Thoracic aorta (tissue), 2 donors: ENCODE data around the gene ST7. TPM values are rescaled to one million over a fixed set of nuclear protein-coding genes. Genes with fewer than 3 reads are reported as not detected.
"Not testable (repeated sequence)": the region's sequence is repeated elsewhere in the genome, so short reads cannot be mapped to it uniquely, and the experiment has no call there.

Source experiments
- ATAC-seq: fragments of 150-250 bp; one replicate; pipeline ENCODE4 v1.8.0; 2017; ENCODE audit warnings: low read depth; ENCODE audit not compliant: insufficient number of reproducible peaks, low FRiP score
- DNase-seq: peaks from one replicate; pipeline ENCODE4 v3.0.0-alpha.2; 2020; ENCODE audit warnings: low spot score
- H3K27ac ChIP-seq, 2 donors: fragments of 200-600 bp; sonication (generic); 1 replicate in 1 of 2; 2 replicates in 1 of 2; pipeline ENCODE4 v1.5.1; 2016; ENCODE audit warnings: mild to moderate bottlenecking in 2 of 2, moderate library complexity in 2 of 2
- H3K27me3 ChIP-seq: fragments of 200-600 bp; sonication (generic); replicated peaks from 2 replicates; pipeline ENCODE4 v1.6.0; 2016; ENCODE audit warnings: mild to moderate bottlenecking; ENCODE audit not compliant: insufficient read depth
- H3K36me3 ChIP-seq: fragments of 200-600 bp; sonication (generic); one replicate; pipeline ENCODE4 v1.5.1; 2016
- H3K4me1 ChIP-seq, 2 donors: fragments of 200-600 bp; sonication (generic); 1 replicate in 1 of 2; 2 replicates in 1 of 2; pipeline versions ENCODE4 v1.5.1 to v1.6.0; 2016; ENCODE audit warnings: low read depth in 2 of 2, mild to moderate bottlenecking in 1 of 2; ENCODE audit not compliant: control insufficient read depth in 1 of 2
- H3K4me3 ChIP-seq: fragments of 200-600 bp; sonication (generic); 2 replicates; pipeline ENCODE4 v1.5.1; 2016; ENCODE audit warnings: mild to moderate bottlenecking
- H3K9me3 ChIP-seq: fragments of 200-600 bp; sonication (generic); 2 replicates; pipeline ENCODE4 v1.5.1; 2016
- total RNA-seq, 2 donors: library from RNA; depleted of rRNA; stranded (reverse); fragments of >200 nt; gene quantifications; one replicate each; pipeline versions ENCODE4 v1.1.0 to v1.2.3, GENCODE V29; 2016
- TF ChIP-seq, protein P1 (sequence below): fragments of 200-600 bp; sonication (generic); IDR thresholded peaks from one replicate; pipeline ENCODE4 v1.5.1; 2019; ENCODE audit warnings: antibody characterized with exemption

Gene ST7
- total RNA-seq, 2 donors from 2014 or later, result 29.8 to 56.2 TPM

GRCh38 chr7:116955340-116955739 lies 2.0 kb downstream of the ST7 start:
- no peak for DNase-seq
- TF ChIP-seq, protein P1, sequence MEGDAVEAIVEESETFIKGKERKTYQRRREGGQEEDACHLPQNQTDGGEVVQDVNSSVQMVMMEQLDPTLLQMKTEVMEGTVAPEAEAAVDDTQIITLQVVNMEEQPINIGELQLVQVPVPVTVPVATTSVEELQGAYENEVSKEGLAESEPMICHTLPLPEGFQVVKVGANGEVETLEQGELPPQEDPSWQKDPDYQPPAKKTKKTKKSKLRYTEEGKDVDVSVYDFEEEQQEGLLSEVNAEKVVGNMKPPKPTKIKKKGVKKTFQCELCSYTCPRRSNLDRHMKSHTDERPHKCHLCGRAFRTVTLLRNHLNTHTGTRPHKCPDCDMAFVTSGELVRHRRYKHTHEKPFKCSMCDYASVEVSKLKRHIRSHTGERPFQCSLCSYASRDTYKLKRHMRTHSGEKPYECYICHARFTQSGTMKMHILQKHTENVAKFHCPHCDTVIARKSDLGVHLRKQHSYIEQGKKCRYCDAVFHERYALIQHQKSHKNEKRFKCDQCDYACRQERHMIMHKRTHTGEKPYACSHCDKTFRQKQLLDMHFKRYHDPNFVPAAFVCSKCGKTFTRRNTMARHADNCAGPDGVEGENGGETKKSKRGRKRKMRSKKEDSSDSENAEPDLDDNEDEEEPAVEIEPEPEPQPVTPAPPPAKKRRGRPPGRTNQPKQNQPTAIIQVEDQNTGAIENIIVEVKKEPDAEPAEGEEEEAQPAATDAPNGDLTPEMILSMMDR, result no peak
- Histone ChIP-seq H3K36me3 (no peaks in the 10 kb centered on the region), H3K4me1 (peaks cover 24 to 45% of the 10 kb centered on the region in 2 donors), H3K27ac (peak overlapping the region; percentile 99 to 100), H3K9me3 (no peaks in the 10 kb centered on the region), H3K27me3 (no peaks in the 10 kb centered on the region), H3K4me3 (peak overlapping the region; percentile 98)
- ATAC-seq, result no peak

- H3K27ac ChIP-seq, result peak overlapping the region; percentile 99 to 100
- no peaks in the 10 kb centered on the region for H3K27me3 ChIP-seq
- H3K4me3 ChIP-seq, result peak overlapping the region; percentile 98
- peaks cover 24 to 45% of the 10 kb centered on the region in 2 donors for H3K4me1 ChIP-seq
- no peaks in the 10 kb centered on the region for H3K9me3 ChIP-seq
- DNase-seq, result no peak
- no peak for ATAC-seq
- H3K36me3 ChIP-seq, result no peaks in the 10 kb centered on the region
- TF ChIP-seq, protein P1, result no peak
Measured at GRCh38 chr7:116955801-116956476, 2.6 kb downstream of the ST7 start.

DNA sequence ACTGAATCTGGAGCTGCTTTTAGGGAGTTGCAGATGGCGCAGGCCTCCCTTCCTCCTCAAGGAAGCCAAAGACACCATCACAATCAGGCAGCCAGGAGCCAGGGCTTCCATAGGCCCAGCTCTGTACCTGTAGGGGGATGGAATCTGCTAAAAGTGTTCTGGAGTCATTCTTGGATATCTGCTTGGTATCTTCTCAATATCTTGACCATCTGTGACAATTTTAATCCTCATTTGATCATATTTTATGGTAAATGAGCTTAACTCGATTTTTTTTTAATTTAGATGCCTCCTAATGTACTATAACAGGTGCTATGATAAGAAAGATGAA lies 3.1 kb downstream of the ST7 start:
- peak overlapping the region; percentile 98 for H3K4me3 ChIP-seq

DNA sequence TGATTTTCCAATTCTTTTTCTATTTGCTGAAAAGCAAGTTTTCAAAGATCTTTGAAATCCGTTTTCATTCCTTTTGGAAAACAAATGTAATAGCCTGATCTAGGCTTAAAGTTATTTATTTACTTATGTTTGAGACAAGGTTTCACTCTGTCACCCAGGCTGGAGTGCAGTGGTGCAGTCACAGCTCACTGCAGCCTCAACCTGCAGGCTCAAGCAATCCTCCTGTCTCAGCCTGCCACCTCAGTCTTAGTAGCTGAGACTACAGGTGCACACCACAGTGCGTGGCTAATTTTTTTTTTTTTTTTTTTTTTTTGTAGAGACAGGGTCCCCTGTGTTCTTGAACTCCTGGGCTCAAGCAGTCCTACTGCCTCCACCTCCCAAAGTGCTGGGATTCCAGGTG lies 4.6 kb downstream of the ST7 start:
- TF ChIP-seq, protein P1, result no peak
- no peaks in the 10 kb centered on the region for H3K9me3 ChIP-seq
- DNase-seq, result no peak

More for the DNA sequence above, 3.1 kb downstream of the ST7 start:
- DNase-seq (no peak), ATAC-seq (no peak)
- Histone ChIP-seq H3K27ac (peak overlapping the region; percentile 99 to 100), H3K9me3 (no peaks in the 10 kb centered on the region), H3K4me1 (peaks cover 24 to 45% of the 10 kb centered on the region in 2 donors), H3K27me3 (no peaks in the 10 kb centered on the region), H3K36me3 (no peaks in the 10 kb centered on the region)
- TF ChIP-seq, protein P1, result no peak

GRCh38 chr7:116961966-116962673 lies 8.8 kb downstream of the ST7 start:
- DNase-seq, H3K9me3 ChIP-seq, H3K27me3 ChIP-seq, H3K36me3 ChIP-seq, ATAC-seq, H3K4me3 ChIP-seq, H3K27ac ChIP-seq: not testable (repeated sequence)
- H3K4me1 ChIP-seq, result peaks cover 0 to 12% of the 10 kb centered on the region in 2 donors

More for the DNA sequence above, 4.6 kb downstream of the ST7 start:
- Histone ChIP-seq H3K27ac (no peak overlapping the region), H3K4me3 (no peak overlapping the region), H3K27me3 (no peaks in the 10 kb centered on the region), H3K4me1 (peaks cover 12 to 33% of the 10 kb centered on the region in 2 donors), H3K36me3 (no peaks in the 10 kb centered on the region)
- no peak for ATAC-seq
